T-cell (primary cell): ENCODE measurements around the gene ERICH3. TPM values are rescaled to one million over a fixed set of nuclear protein-coding genes. Genes with fewer than 3 reads are reported as not detected.

ENCODE experiments used
- ATAC-seq, 4 experiments: fragments of 200-7000 bp in 3 of 4; fragments of 150-1000 bp in 1 of 4; cut with Tn5 transposase; replicated peaks in 1 of 4; 1 replicate in 3 of 4; 2 replicates in 1 of 4; pipeline ENCODE4 v1.10.0; 2021; ENCODE audit warnings: moderate library complexity in 3 of 4, mild to moderate bottlenecking in 2 of 4, moderate number of reproducible peaks in 1 of 4
- CTCF ChIA-PET, 2 donors: fragments of 300-600 bp; sonication (Branson Sonifier 250); formaldehyde crosslinking; loops; one replicate each; lab custom pipeline; 2022; ENCODE audit warnings: antibody characterized with exemption in 2 of 2; lab: Charles Lee
- POLR2A ChIA-PET, 2 donors: fragments of 300-600 bp; sonication (Branson Sonifier 250); formaldehyde crosslinking; loops; one replicate each; lab custom pipeline; 2022; ENCODE audit warnings: antibody characterized with exemption in 2 of 2; lab: Charles Lee
- DNase-seq, 35 experiments: peaks; one replicate each; pipeline versions ENCODE4 v3.0.0 to v3.0.0-alpha.2; 2013 to 2023
- H3K27ac ChIP-seq: one replicate; pipeline ENCODE4 v1.5.1; 2013; ENCODE audit warnings: low read length
- H3K27me3 ChIP-seq, 2 experiments: replicated peaks in 1 of 2; 1 replicate in 1 of 2; 2 replicates in 1 of 2; pipeline versions ENCODE4 v1.6.1 to v1.7.0; 2013; ENCODE audit warnings: low read length in 1 of 2, mixed read lengths in 1 of 2; ENCODE audit not compliant: control insufficient read depth in 2 of 2, insufficient read depth in 2 of 2; ENCODE audit errors: extremely low read depth in 1 of 2
- H3K36me3 ChIP-seq, 2 donors: 1 replicate in 1 of 2; 2 replicates in 1 of 2; pipeline versions ENCODE4 v1.6.1 to v1.7.0; 2013; ENCODE audit warnings: low read length in 1 of 2; ENCODE audit not compliant: control insufficient read depth in 2 of 2, insufficient read depth in 1 of 2; ENCODE audit errors: extremely low read depth in 1 of 2
- H3K4me1 ChIP-seq, 2 experiments: 1 replicate in 1 of 2; 2 replicates in 1 of 2; pipeline versions ENCODE4 v1.6.1 to v1.7.0; 2013; ENCODE audit warnings: low read length in 2 of 2, mixed read lengths in 1 of 2; ENCODE audit not compliant: insufficient read depth in 2 of 2, control insufficient read depth in 1 of 2; ENCODE audit errors: extremely low read depth in 1 of 2
- H3K4me3 ChIP-seq, 2 donors: 1 replicate in 1 of 2; 2 replicates in 1 of 2; pipeline versions ENCODE4 v1.5.1 to v1.7.0; 2013; ENCODE audit warnings: mild to moderate bottlenecking in 2 of 2, low read length in 1 of 2, moderate library complexity in 1 of 2; ENCODE audit not compliant: control insufficient read depth in 1 of 2; ENCODE audit errors: extremely low read depth in 1 of 2
- H3K9me3 ChIP-seq: 2 replicates; pipeline ENCODE4 v1.7.0; 2013
- H3K27ac Mint-ChIP-seq, 2 donors: one replicate each; pipeline ENCODE4 v1.8.0; 2020 to 2021; ENCODE audit warnings: mild to moderate bottlenecking in 2 of 2, mixed read lengths in 2 of 2
- H3K27me3 Mint-ChIP-seq, 2 donors: one replicate each; pipeline ENCODE4 v1.8.0; 2021 to 2022; ENCODE audit warnings: mixed read lengths in 2 of 2
- H3K36me3 Mint-ChIP-seq: one replicate; pipeline ENCODE4 v1.8.0; 2021; ENCODE audit warnings: mixed read lengths
- H3K4me1 Mint-ChIP-seq, 3 donors: one replicate each; pipeline ENCODE4 v1.8.0; 2020 to 2022; ENCODE audit warnings: mixed read lengths in 3 of 3, mild to moderate bottlenecking in 1 of 3
- H3K4me3 Mint-ChIP-seq, 3 donors: one replicate each; pipeline ENCODE4 v1.8.0; 2020 to 2022; ENCODE audit warnings: mild to moderate bottlenecking in 3 of 3, mixed read lengths in 3 of 3, moderate library complexity in 3 of 3
- H3K9me3 Mint-ChIP-seq, 3 donors: one replicate each; pipeline ENCODE4 v1.8.0; 2020 to 2022; ENCODE audit warnings: mixed read lengths in 3 of 3
- WGBS: methylation state at CpG from one replicate; pipeline ENCODE4 v1.1.5; 2013; ENCODE audit warnings: missing lambda C conversion rate; ENCODE audit not compliant: insufficient coverage; 5-methylcytosine and 5-hydroxymethylcytosine counted together
- total RNA-seq, 35 experiments: library from RNA in 6 of 35; stranded (reverse) in 6 of 35; fragments of 120-200 nt in 1 of 35; gene quantifications; one replicate each; pipeline versions ENCODE4 v1.2.1 to v1.2.4 and lab custom pipeline; 2013 to 2026

The ERICH3 gene
- total RNA-seq, 5 donors from 2014 or later (not counting 1 experiment from before 2014, with no cell fraction given) = 0.03 TPM; not detected in 4

DNA sequence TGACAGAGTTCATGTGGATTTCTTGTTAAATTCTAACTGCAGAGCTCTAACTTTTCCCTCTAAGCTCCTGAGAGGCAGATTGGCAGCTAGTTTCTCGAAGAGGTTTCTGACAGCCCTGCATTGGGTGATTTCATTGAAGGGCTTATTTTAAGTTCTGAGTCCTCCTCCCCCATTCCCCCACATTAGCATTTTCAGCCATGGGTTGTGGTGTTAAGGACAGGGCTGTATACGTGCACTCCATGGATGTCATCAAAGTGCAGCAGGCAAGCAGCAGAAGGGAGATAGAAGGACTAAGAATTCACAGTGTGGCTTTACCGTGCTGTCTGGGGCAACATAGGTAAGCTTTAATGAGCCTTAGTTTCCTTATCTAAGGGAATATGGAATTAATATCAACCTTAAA is 40.3 kb upstream of the ERICH3 start:
- H3K9me3 Mint-ChIP-seq = no peaks in the 10 kb centered on the region
- H3K4me3 Mint-ChIP-seq = no peak overlapping the region
- H3K4me3 ChIP-seq = no peak overlapping the region
- peaks cover 34% of the 10 kb centered on the region for H3K36me3 Mint-ChIP-seq
- no peaks in the 10 kb centered on the region for H3K9me3 ChIP-seq
- ChIA-PET CTCF (interaction anchor here (1.1 to 1.7 kb wide), 3 partner anchors 20 to 25 kb away, joined by 3 to 10 read pairs (median 6); partner anchors contain the start of genes TYW3 (in 2 of the 2) and CRYZ (in 1 of the 2)), POLR2A (no interaction called here)
- H3K36me3 ChIP-seq = peaks cover 0 to 40% of the 10 kb centered on the region in 2 donors
- ATAC-seq (no peak), DNase-seq (no peak)
- no peaks in the 10 kb centered on the region for H3K27me3 Mint-ChIP-seq
- no peaks in the 10 kb centered on the region for H3K4me1 Mint-ChIP-seq
- no peaks in the 10 kb centered on the region for H3K27me3 ChIP-seq
- H3K27ac ChIP-seq = no peak overlapping the region
- no CpG with 5 or more reads among the region's 3 CpGs for WGBS
- H3K4me1 ChIP-seq = no peaks in the 10 kb centered on the region
- H3K27ac Mint-ChIP-seq = no peak overlapping the region

DNA sequence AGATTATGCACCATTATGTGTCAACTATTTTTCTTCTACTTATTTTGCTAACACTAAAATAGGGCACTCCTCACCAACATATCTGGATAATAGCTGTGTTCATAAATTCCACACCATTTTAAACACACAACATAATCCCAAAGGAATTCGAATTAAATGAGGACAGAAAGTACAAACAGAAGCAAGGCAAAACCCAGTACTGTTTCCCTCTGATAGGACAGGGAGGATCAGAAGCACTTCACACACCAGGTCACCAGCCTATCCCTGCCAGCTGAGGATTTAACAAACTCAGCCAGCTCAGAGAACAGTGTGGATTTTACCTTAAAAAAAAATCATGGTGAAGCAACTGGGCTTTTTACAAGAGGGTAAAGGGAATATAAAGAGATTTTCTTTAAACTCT is 39.3 kb upstream of the ERICH3 start:
- Mint-ChIP-seq H3K36me3 (peaks cover 44% of the 10 kb centered on the region), H3K9me3 (no peaks in the 10 kb centered on the region), H3K27ac (no peak overlapping the region), H3K27me3 (no peaks in the 10 kb centered on the region), H3K4me1 (no peaks in the 10 kb centered on the region), H3K4me3 (no peak overlapping the region)
- Histone ChIP-seq H3K27me3 (no peaks in the 10 kb centered on the region), H3K27ac (no peak overlapping the region), H3K9me3 (no peaks in the 10 kb centered on the region), H3K4me3 (no peak overlapping the region), H3K36me3 (peaks cover 0 to 35% of the 10 kb centered on the region in 2 donors), H3K4me1 (no peaks in the 10 kb centered on the region)
- ChIA-PET CTCF (interaction anchor here in 1 of 2 donors (0.7 kb wide), 1 partner anchor 23 kb away, joined by 3 read pairs; no protein-coding TSS in a partner anchor), POLR2A (no interaction called here)
- ATAC-seq = no peak
- DNase-seq = no peak
- WGBS = no CpG with 5 or more reads among the region's 1 CpG

DNA sequence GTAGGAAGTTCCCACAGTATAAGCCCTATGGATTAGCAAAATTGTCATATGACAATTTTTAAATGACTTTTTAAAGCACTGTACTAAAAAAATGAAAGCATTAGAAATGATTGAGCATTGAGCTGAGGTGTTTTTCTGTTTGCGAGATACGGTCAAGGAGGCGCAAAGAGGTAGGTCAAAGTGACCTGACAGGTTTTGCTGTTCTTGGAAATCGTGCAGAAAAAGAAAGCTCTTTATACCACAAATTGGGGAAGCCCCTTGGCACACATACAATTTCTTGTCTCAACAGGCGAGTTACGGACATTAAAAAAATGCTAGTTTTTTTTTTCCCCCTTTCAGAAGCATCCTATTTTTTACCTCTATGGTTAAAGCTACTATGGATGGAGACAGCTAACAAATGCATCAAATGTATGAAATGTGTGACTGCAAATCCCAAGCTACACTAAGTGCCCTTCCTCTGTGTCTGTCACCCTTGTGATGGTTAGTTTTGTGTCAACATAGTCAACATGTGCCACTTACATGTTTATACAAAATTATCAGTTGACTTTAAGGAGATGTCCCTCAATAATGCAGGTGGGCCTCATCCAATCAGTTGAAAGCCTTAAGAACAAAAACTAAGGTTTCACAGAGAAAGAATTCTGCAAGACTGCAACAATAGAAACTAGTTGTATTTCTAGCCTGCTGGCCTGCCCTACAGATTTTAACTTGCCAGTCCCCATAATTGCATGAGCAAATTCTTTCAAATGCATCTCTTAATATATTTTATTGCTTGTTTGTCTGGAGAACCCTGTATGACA is 30.0 kb upstream of the ERICH3 start:
- no peak overlapping the region for H3K27ac ChIP-seq
- H3K4me3 Mint-ChIP-seq = no peak overlapping the region
- no peaks in the 10 kb centered on the region for H3K9me3 ChIP-seq
- H3K36me3 Mint-ChIP-seq = peaks cover 56% of the 10 kb centered on the region
- ATAC-seq (no peak), DNase-seq (no peak)
- H3K27me3 ChIP-seq = no peaks in the 10 kb centered on the region
- no peaks in the 10 kb centered on the region for H3K4me1 Mint-ChIP-seq
- H3K36me3 ChIP-seq = peaks cover 0 to 10% of the 10 kb centered on the region in 2 donors
- CTCF ChIA-PET = interaction anchor here in 1 of 2 donors (0.8 kb wide), 1 partner anchor 14 kb away, joined by 3 read pairs; no protein-coding TSS in a partner anchor
- no peaks in the 10 kb centered on the region for H3K4me1 ChIP-seq
- POLR2A ChIA-PET = no interaction called here
- no peaks in the 10 kb centered on the region for H3K27me3 Mint-ChIP-seq
- no peaks in the 10 kb centered on the region for H3K9me3 Mint-ChIP-seq
- H3K27ac Mint-ChIP-seq = no peak overlapping the region
- WGBS = no CpG with 5 or more reads among the region's 6 CpGs
- no peak overlapping the region for H3K4me3 ChIP-seq

DNA sequence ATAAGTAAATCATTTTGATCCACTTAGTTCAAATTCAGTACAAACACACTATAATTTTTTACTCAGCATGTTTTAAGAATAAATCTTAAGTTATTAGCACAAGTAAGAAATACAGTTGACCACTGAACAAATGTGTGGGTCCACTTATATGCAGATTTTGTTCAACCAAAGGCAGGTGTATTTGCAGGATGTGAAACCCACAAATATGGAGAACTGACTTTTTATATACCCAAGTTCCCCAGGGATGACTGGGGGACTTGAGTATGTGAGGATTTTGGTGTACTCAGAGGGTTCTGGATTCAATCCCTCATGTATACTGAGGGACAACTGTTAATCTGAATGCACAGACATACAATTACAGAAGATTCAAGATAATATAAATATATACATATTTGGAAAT is 25.7 kb upstream of the ERICH3 start:
- ChIA-PET CTCF (no interaction called here), POLR2A (no interaction called here)
- no peaks in the 10 kb centered on the region for H3K4me1 Mint-ChIP-seq
- peaks cover 27% of the 10 kb centered on the region for H3K36me3 Mint-ChIP-seq
- DNase-seq (no peak), ATAC-seq (no peak)
- H3K4me3 Mint-ChIP-seq = no peak overlapping the region
- H3K4me3 ChIP-seq = no peak overlapping the region
- H3K9me3 ChIP-seq = no peaks in the 10 kb centered on the region
- H3K27me3 ChIP-seq = no peaks in the 10 kb centered on the region
- no peaks in the 10 kb centered on the region for H3K9me3 Mint-ChIP-seq
- H3K36me3 ChIP-seq = peaks cover 0 to 3% of the 10 kb centered on the region in 2 donors
- no peaks in the 10 kb centered on the region for H3K27me3 Mint-ChIP-seq
- H3K4me1 ChIP-seq = no peaks in the 10 kb centered on the region
- H3K27ac Mint-ChIP-seq = no peak overlapping the region
- no peak overlapping the region for H3K27ac ChIP-seq

DNA sequence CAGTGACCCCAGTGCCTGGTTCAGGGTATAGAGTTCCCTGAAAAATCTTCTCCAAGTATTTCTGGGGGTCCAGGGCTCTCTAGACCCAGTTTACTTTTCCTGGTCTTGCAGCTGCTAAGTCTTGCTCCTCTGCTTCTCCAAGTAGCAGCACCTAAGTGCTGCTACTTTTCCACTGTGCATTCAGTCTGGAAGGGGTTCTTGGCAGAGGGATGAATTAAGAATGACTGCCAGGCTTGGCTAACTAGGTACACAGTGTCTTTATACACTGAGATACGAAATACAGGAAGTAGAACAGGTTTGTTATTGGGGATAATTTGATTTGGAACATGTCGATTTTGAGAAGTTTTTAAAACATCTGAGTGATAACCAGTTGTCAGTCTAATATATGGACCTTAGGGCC is 24.2 kb upstream of the ERICH3 start:
- Mint-ChIP-seq H3K36me3 (peaks cover 12% of the 10 kb centered on the region), H3K27ac (no peak overlapping the region), H3K4me1 (no peaks in the 10 kb centered on the region), H3K27me3 (no peaks in the 10 kb centered on the region), H3K9me3 (no peaks in the 10 kb centered on the region), H3K4me3 (no peak overlapping the region)
- Histone ChIP-seq H3K27me3 (no peaks in the 10 kb centered on the region), H3K4me3 (no peak overlapping the region), H3K4me1 (no peaks in the 10 kb centered on the region), H3K9me3 (no peaks in the 10 kb centered on the region), H3K27ac (no peak overlapping the region), H3K36me3 (peaks cover 0 to 3% of the 10 kb centered on the region in 2 donors)
- ChIA-PET CTCF (no interaction called here), POLR2A (no interaction called here)
- WGBS = 81% methylated on average over 2 of the region's 2 CpGs
- no peak for ATAC-seq
- DNase-seq = no peak

DNA sequence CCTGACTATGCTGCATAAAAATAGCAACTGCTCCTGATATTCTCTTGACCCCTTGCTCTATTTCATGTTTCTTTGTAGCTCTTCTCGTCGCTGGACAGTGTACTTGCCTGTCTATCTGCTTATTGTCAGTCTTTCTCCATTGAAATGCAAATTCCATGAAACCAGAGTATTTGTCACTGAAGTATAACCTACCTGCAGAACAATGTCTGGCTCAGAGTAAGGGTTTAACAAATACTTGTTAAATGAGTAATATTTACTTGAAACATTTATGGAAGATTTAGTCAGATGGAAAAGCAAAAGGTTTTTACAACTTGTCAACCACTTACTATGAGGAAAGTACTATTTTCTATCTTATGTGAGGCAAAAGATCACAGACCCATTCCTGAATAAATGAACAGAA is 19.9 kb upstream of the ERICH3 start:
- Histone ChIP-seq H3K36me3 (no peaks in the 10 kb centered on the region), H3K27ac (no peak overlapping the region), H3K4me3 (no peak overlapping the region), H3K27me3 (no peaks in the 10 kb centered on the region), H3K4me1 (no peaks in the 10 kb centered on the region), H3K9me3 (no peaks in the 10 kb centered on the region)
- H3K4me1 Mint-ChIP-seq = no peaks in the 10 kb centered on the region
- CTCF ChIA-PET = interaction anchor here in 1 of 2 donors (0.6 kb wide), 1 partner anchor 1769 kb away, joined by 3 read pairs; no protein-coding TSS in a partner anchor
- POLR2A ChIA-PET = no interaction called here
- DNase-seq = no peak
- no peaks in the 10 kb centered on the region for H3K9me3 Mint-ChIP-seq
- H3K27me3 Mint-ChIP-seq = no peaks in the 10 kb centered on the region
- 90% methylated on average over 2 of the region's 2 CpGs for WGBS
- H3K36me3 Mint-ChIP-seq = no peaks in the 10 kb centered on the region
- no peak overlapping the region for H3K4me3 Mint-ChIP-seq
- H3K27ac Mint-ChIP-seq = no peak overlapping the region
- ATAC-seq = no peak
